Duodenal mucosa (tissue), 2 donors: ENCODE results near the gene RAPGEF5.

Experiments
- H3K27ac ChIP-seq: one replicate; pipeline ENCODE4 v1.7.0; 2013; ENCODE audit warnings: low read depth, low read length
- H3K27me3 ChIP-seq, 2 donors: one replicate each; pipeline ENCODE4 v1.7.0; 2013; ENCODE audit warnings: low read length in 2 of 2, control low read depth in 1 of 2; ENCODE audit not compliant: insufficient read depth in 2 of 2, control insufficient read depth in 1 of 2
- H3K36me3 ChIP-seq, 2 donors: one replicate each; pipeline ENCODE4 v1.7.0; 2013; ENCODE audit warnings: low read length in 2 of 2, control low read depth in 1 of 2; ENCODE audit not compliant: insufficient read depth in 2 of 2, control insufficient read depth in 1 of 2
- H3K4me1 ChIP-seq, 2 donors: one replicate each; pipeline ENCODE4 v1.7.0; 2013; ENCODE audit warnings: low read length in 2 of 2, control low read depth in 1 of 2; ENCODE audit not compliant: insufficient read depth in 2 of 2, control insufficient read depth in 1 of 2
- H3K4me3 ChIP-seq, 2 donors: one replicate each; pipeline ENCODE4 v1.7.0; 2013; ENCODE audit warnings: low read length in 2 of 2, low read depth in 1 of 2
- H3K9ac ChIP-seq, 2 donors: one replicate each; pipeline ENCODE4 v1.7.0; 2013; ENCODE audit warnings: low read length in 2 of 2, low read depth in 1 of 2
- H3K9me3 ChIP-seq, 2 donors: one replicate each; pipeline ENCODE4 v1.7.0; 2013; ENCODE audit warnings: low read length in 2 of 2, control low read depth in 1 of 2; ENCODE audit not compliant: control insufficient read depth in 1 of 2

The RAPGEF5 gene

DNA sequence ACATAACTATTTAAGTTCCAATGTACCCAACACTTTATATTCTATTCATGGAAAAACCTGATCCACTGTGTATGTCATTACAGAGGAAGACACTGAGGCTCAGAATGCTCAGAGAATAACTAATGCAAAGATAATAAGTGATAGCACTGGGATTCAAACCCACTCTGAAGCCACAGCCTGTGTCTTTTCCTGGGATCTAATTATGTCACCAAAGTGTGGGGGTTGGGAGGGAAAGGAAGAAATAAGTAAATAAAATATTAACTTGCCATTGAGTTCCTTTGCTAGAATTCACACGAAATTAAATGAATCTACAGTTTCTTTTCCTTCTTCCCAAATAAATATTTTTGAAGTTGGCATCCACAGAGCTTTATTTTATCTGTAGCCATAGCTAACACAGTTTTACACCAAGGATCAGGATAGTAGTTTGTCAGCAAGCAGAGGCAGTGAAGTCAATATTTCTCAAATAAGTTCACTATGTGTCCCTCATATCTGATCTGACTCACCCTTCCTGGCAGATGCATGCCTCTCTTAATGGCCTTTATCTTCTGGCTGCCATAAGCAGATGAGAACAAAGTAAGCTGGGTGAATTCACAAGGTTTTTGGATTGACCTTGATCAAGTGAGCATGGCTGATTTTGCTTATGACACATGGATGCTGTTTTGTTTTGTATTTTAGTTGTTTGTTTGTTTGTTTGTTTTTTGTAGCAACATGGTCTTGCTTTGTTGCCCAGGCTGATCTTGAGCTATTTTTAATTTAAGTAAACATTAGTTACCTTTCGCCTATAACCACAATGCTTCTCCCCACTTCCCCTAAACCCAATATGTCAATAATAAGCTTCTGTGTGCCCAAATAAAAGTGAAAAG, 6.3 kb downstream of the RAPGEF5 start:
- Histone ChIP-seq H3K9ac (no peak overlapping the region), H3K9me3 (no peaks in the 10 kb centered on the region), H3K4me3 (peak overlapping the region; percentile 9 to 46), H3K36me3 (no peaks in the 10 kb centered on the region), H3K27ac (no peak overlapping the region), H3K4me1 (peaks cover 33 to 60% of the 10 kb centered on the region in 2 donors), H3K27me3 (no peaks in the 10 kb centered on the region)

GRCh38 chr7:22348379-22348778, 8.6 kb downstream of the RAPGEF5 start:
- Histone ChIP-seq H3K4me1 (peaks cover 35 to 52% of the 10 kb centered on the region in 2 donors), H3K4me3 (no peak overlapping the region), H3K27ac (no peak overlapping the region)

DNA sequence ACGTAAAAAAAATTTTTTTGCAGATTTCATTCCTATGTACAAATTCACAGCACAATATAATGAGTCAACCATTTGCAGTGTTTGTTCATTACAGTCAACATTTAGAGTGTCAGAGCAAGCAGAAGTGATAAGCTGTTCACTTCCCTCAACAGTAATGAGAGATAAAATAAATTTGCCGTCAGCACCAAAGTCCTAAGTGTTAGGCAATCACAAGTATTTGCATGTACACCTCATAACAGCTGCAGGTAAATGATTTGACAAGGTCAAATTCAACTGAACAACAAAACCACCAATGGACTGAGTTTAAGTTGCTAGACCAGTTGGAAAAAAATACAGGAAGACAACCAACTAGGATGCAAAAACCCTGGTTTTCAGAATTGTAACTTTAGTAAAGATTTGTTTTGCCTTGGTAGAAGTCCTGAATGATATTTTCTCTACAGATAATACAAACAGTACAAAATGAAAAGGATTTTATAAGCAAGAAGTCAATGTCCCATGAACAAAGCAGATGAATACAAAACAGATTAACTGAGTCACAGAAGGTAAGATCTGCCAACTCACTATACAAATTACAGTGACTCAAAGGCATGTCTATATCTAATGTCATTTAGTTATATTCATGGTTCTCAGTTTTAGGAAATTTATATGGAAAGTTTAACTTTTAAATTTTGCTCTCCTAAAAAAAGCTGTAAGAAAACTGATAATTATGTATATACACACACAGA, 10.4 kb downstream of the RAPGEF5 start:
- Histone ChIP-seq H3K9ac (no peak overlapping the region), H3K27me3 (no peaks in the 10 kb centered on the region), H3K9me3 (no peaks in the 10 kb centered on the region), H3K36me3 (no peaks in the 10 kb centered on the region), H3K4me1 (peaks cover 31 to 38% of the 10 kb centered on the region in 2 donors), H3K27ac (no peak overlapping the region), H3K4me3 (no peak overlapping the region)

More at GRCh38 chr7:22348379-22348778, 8.6 kb downstream of the RAPGEF5 start:
- Histone ChIP-seq H3K9ac (no peak overlapping the region), H3K36me3 (no peaks in the 10 kb centered on the region), H3K27me3 (no peaks in the 10 kb centered on the region), H3K9me3 (no peaks in the 10 kb centered on the region)

DNA sequence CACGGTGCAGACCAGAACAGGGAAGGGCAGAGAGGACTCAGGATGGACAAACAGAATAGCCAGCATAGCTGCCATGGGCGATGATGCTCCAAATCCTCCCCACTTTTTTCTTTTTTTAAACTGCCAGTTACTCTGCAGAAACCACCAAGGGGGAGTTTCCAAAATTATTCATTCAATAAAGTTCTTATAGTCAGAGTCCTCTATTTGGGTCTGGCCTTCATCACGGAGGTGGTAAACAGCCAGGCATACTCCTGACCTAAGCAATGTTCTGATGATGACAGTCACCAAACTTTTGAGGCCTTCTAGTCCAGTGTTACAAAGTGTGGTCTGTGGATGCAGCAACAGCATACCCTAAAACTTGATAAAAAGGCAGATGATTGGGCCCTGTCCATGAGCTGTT, 12.3 kb downstream of the RAPGEF5 start:
- H3K27me3 ChIP-seq: no peaks in the 10 kb centered on the region
- H3K9ac ChIP-seq: no peak overlapping the region
- peaks cover 17 to 33% of the 10 kb centered on the region in 2 donors for H3K4me1 ChIP-seq
- no peak overlapping the region for H3K4me3 ChIP-seq
- H3K9me3 ChIP-seq: no peaks in the 10 kb centered on the region
- no peak overlapping the region for H3K27ac ChIP-seq
- no peaks in the 10 kb centered on the region for H3K36me3 ChIP-seq

GRCh38 chr7:22343612-22344011, 13.3 kb downstream of the RAPGEF5 start:
- Histone ChIP-seq H3K27ac (no peak overlapping the region), H3K9ac (no peak overlapping the region), H3K4me1 (peaks cover 15 to 38% of the 10 kb centered on the region in 2 donors), H3K9me3 (no peaks in the 10 kb centered on the region), H3K27me3 (peaks cover 0 to 4% of the 10 kb centered on the region in 2 donors), H3K4me3 (no peak overlapping the region), H3K36me3 (peaks cover 0 to 2% of the 10 kb centered on the region in 2 donors)

- Histone ChIP-seq H3K4me1 (peaks cover 15 to 38% of the 10 kb centered on the region in 2 donors), H3K36me3 (peaks cover 0 to 2% of the 10 kb centered on the region in 2 donors), H3K9me3 (no peaks in the 10 kb centered on the region), H3K4me3 (no peak overlapping the region), H3K27me3 (peaks cover 0 to 4% of the 10 kb centered on the region in 2 donors), H3K27ac (no peak overlapping the region), H3K9ac (no peak overlapping the region)
Measured at GRCh38 chr7:22343071-22343470, 13.9 kb downstream of the RAPGEF5 start.

DNA sequence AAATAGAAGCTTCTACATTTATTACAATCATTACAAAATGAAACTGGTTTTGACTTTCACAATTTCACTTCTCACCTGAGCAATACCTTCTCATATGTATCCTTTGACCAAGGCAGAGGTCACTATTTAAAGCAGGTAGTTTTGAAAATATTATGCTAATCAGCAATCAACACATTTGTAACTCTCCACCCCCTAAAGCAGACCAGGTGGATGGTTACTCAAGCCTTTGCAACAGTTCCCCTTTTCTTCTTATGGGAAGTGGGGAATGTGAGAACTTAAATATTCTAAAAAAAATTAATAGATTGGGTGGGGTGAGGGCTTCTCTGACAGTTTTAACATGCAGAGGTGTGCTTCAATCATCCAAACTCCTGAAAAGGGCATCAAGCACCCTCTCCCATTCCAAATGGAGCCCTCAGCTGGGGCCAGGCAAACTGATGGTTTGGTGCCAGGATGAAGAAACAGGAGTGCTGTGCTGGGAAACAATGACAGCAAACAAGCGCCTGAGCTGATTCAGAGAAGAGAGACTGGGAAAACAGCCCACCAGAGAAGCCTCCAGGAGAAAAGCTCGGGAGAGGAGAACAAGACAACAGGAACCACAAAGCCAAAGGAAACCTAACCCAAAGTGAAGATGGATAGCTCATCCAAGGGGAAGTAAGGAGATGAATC, 17.1 kb downstream of the RAPGEF5 start:
- Histone ChIP-seq H3K4me3 (no peak overlapping the region), H3K27ac (no peak overlapping the region), H3K36me3 (peaks cover 0 to 2% of the 10 kb centered on the region in 2 donors), H3K27me3 (peaks cover 0 to 4% of the 10 kb centered on the region in 2 donors), H3K9me3 (no peaks in the 10 kb centered on the region), H3K9ac (no peak overlapping the region), H3K4me1 (peaks cover 9 to 30% of the 10 kb centered on the region in 2 donors)

GRCh38 chr7:22338877-22339276, 18.1 kb downstream of the RAPGEF5 start:
- Histone ChIP-seq H3K4me3 (no peak overlapping the region), H3K27ac (no peak overlapping the region), H3K27me3 (peaks cover 0 to 4% of the 10 kb centered on the region in 2 donors)

GRCh38 chr7:22338411-22338810, 18.5 kb downstream of the RAPGEF5 start:
- no peak overlapping the region for H3K27ac ChIP-seq
- peaks cover 20 to 45% of the 10 kb centered on the region in 2 donors for H3K4me1 ChIP-seq
- H3K36me3 ChIP-seq: peaks cover 0 to 2% of the 10 kb centered on the region in 2 donors
- no peak overlapping the region for H3K9ac ChIP-seq
- H3K9me3 ChIP-seq: no peaks in the 10 kb centered on the region
- peaks cover 0 to 4% of the 10 kb centered on the region in 2 donors for H3K27me3 ChIP-seq
- no peak overlapping the region for H3K4me3 ChIP-seq

More at GRCh38 chr7:22338877-22339276, 18.1 kb downstream of the RAPGEF5 start:
- Histone ChIP-seq H3K36me3 (peaks cover 0 to 2% of the 10 kb centered on the region in 2 donors), H3K9ac (no peak overlapping the region), H3K9me3 (no peaks in the 10 kb centered on the region), H3K4me1 (peaks cover 16 to 40% of the 10 kb centered on the region in 2 donors)
